Psoas muscle (tissue), 8 donors: ENCODE data around the gene CANX. TPM values are rescaled to one million over a fixed set of nuclear protein-coding genes. Genes with fewer than 3 reads are reported as not detected.

ENCODE experiments used
- ATAC-seq, 4 donors: fragments of 200-7000 bp; cut with Tn5 transposase; one replicate each; pipeline ENCODE4 v1.9.1; 2020; ENCODE audit warnings: moderate library complexity in 3 of 4, mild to moderate bottlenecking in 2 of 4
- DNase-seq, 2 donors: peaks; one replicate each; pipeline ENCODE4 v3.0.0-alpha.2; 2020
- H3K27ac ChIP-seq: fragments of 200-600 bp; one replicate; pipeline ENCODE4 v1.8.0; 2022
- H3K27me3 ChIP-seq, 3 donors: fragments of 200-600 bp in 1 of 3; one replicate each; pipeline versions ENCODE4 v1.6.1 to v1.8.0; 2013 to 2022; ENCODE audit warnings: low read length in 2 of 3, mild to moderate bottlenecking in 2 of 3, moderate library complexity in 1 of 3; ENCODE audit not compliant: insufficient read depth in 3 of 3
- H3K36me3 ChIP-seq, 2 donors: fragments of 200-600 bp in 1 of 2; one replicate each; pipeline versions ENCODE4 v1.6.1 to v1.8.0; 2013 to 2022; ENCODE audit warnings: low read depth in 1 of 2, mild to moderate bottlenecking in 1 of 2, moderate library complexity in 1 of 2; ENCODE audit not compliant: insufficient read depth in 1 of 2
- H3K4me1 ChIP-seq: fragments of 200-600 bp; one replicate; pipeline ENCODE4 v1.8.0; 2022
- H3K4me3 ChIP-seq: fragments of 200-600 bp; one replicate; pipeline ENCODE4 v1.8.0; 2022; ENCODE audit warnings: mild to moderate bottlenecking
- H3K9me3 ChIP-seq: fragments of 200-600 bp; one replicate; pipeline ENCODE4 v1.8.0; 2022
- WGBS, 3 donors: extraction: QIAGEN DNeasy Blood & Tissue Kit; methylation state at CpG; one replicate each; pipeline versions ENCODE4 v1.1.6 to v1.1.7; 2013; 5-methylcytosine and 5-hydroxymethylcytosine counted together
- intact Hi-C, 2 donors: fragments of 100-400 bp; cut with DNase I; formaldehyde crosslinking; loops; one replicate each; pipeline versions ENCODE4 v1.11.0 to v1.14.2; 2022
- polyA plus RNA-seq, 3 donors: library from polyadenylated mRNA; stranded (reverse); fragments of 200-250 nt; gene quantifications; one replicate each; pipeline ENCODE4 v1.2.3, GENCODE V29; 2013
- total RNA-seq, 4 donors: library from RNA; stranded (reverse); fragmentation: NEBNext Ultra II Directional in 2 of 4; extraction: Animal tissue kit (Norgen Biotek cat#: 25700) in 2 of 4; gene quantifications; one replicate each; pipeline versions ENCODE4 v1.2.1 to v1.2.4, GENCODE V29; 2021 to 2023
- TF ChIP-seq, protein P1 (sequence below): fragments of 200-600 bp; IDR thresholded peaks from one replicate; pipeline ENCODE4 v1.8.0; 2022; ENCODE audit warnings: antibody characterized with exemption
- donor health status: healthy with polysubstance abuse.
- donor health status: DM: no; HTN: no; CAD: no; lungs with moderate emphysema.
- donor health status: Bipolar disorder and iron deficiency.
- donor health status: healthy.
- donor health status: DM: yes; HTN: yes; CAD: no.
- donor health status: DM: no; HTN: no; CAD: no.
- donor health status: DM: no; HTN: no; CAD: no.
- donor health status: DM: yes; HTN: yes; CAD: no.

The CANX gene
- total and polyA plus RNA-seq, 7 donors, result 85.7 to 285 (median 225) TPM

DNA sequence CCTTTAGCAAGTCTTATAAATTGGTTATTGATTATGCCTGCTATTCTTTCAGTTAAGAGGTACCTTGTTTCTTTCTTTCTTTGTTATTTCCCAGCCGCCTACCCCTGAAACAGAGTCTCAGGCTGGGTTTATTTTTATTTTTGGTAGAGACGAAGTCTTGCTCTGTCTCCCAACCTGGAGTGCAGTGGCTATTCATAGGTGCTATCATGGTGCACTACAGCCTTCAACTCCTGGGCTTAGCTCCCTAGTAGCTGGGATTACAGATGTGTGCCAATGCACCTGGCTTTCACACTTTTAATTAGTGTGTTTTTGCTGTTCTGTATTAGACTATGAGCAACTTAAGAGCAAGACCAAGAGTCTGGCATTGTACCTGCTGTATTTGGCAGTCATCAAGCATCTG, 48.1 kb downstream of the CANX start:
- no peak overlapping the region for H3K4me3 ChIP-seq
- no peaks in the 10 kb centered on the region for H3K9me3 ChIP-seq
- intact Hi-C loops, result no loop called here
- ATAC-seq (no peak), DNase-seq (no peak)
- H3K4me1 ChIP-seq, result peaks cover 6% of the 10 kb centered on the region
- H3K27me3 ChIP-seq, result no peaks in the 10 kb centered on the region
- H3K36me3 ChIP-seq, result peaks cover 0 to 5% of the 10 kb centered on the region in 2 donors
- TF ChIP-seq, protein P1, sequence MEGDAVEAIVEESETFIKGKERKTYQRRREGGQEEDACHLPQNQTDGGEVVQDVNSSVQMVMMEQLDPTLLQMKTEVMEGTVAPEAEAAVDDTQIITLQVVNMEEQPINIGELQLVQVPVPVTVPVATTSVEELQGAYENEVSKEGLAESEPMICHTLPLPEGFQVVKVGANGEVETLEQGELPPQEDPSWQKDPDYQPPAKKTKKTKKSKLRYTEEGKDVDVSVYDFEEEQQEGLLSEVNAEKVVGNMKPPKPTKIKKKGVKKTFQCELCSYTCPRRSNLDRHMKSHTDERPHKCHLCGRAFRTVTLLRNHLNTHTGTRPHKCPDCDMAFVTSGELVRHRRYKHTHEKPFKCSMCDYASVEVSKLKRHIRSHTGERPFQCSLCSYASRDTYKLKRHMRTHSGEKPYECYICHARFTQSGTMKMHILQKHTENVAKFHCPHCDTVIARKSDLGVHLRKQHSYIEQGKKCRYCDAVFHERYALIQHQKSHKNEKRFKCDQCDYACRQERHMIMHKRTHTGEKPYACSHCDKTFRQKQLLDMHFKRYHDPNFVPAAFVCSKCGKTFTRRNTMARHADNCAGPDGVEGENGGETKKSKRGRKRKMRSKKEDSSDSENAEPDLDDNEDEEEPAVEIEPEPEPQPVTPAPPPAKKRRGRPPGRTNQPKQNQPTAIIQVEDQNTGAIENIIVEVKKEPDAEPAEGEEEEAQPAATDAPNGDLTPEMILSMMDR, result no peak
- 57 to 90% (median 75%) methylated on average over 2 of the region's 2 CpGs for WGBS, 3 donors
- H3K27ac ChIP-seq, result no peak overlapping the region

GRCh38 chr5:179747811-179748210, 49.0 kb downstream of the CANX start:
- no peaks in the 10 kb centered on the region for H3K9me3 ChIP-seq
- no peak overlapping the region for H3K4me3 ChIP-seq
- intact Hi-C loops, result no loop called here
- ATAC-seq (no peak), DNase-seq (no peak)
- peaks cover 3% of the 10 kb centered on the region for H3K4me1 ChIP-seq
- no peaks in the 10 kb centered on the region for H3K27me3 ChIP-seq
- TF ChIP-seq, protein P1, result no peak
- 92 to 96% (median 95%) methylated on average over 3 of the region's 3 CpGs for WGBS, 3 donors
- no peak overlapping the region for H3K27ac ChIP-seq
- H3K36me3 ChIP-seq, result peaks cover 0 to 5% of the 10 kb centered on the region in 2 donors

GRCh38 chr5:179749857-179750508, 51.2 kb downstream of the CANX start:
- Histone ChIP-seq H3K27ac (no peak overlapping the region), H3K36me3 (peaks cover 0 to 5% of the 10 kb centered on the region in 2 donors), H3K4me1 (peaks cover 3% of the 10 kb centered on the region), H3K4me3 (no peak overlapping the region), H3K27me3 (no peaks in the 10 kb centered on the region), H3K9me3 (no peaks in the 10 kb centered on the region)
- no peak for ATAC-seq
- 86 to 92% (median 92%) methylated on average over 8 of the region's 8 CpGs for WGBS, 3 donors
- TF ChIP-seq, protein P1, result no peak
- intact Hi-C loops, result no loop called here
- DNase-seq, result no peak

- intact Hi-C loops, result no loop called here
Observed at GRCh38 chr5:179753971-179754370, 55.2 kb downstream of the CANX start.

More at GRCh38 chr5:179753971-179754370, 55.2 kb downstream of the CANX start:
- TF ChIP-seq, protein P1, result no peak
- Histone ChIP-seq H3K27me3 (no peaks in the 10 kb centered on the region), H3K4me3 (no peak overlapping the region), H3K36me3 (peaks cover 0 to 5% of the 10 kb centered on the region in 2 donors), H3K4me1 (peaks cover 5% of the 10 kb centered on the region), H3K9me3 (no peaks in the 10 kb centered on the region), H3K27ac (no peak overlapping the region)
- ATAC-seq (no peak), DNase-seq (no peak)
- WGBS, 3 donors, result 93 to 98% (median 97%) methylated on average over 5 of the region's 5 CpGs
